Heart left ventricle (tissue), 13 donors: ENCODE measurements around the gene PHKA2.

Source experiments
- CTCF ChIP-seq, 12 donors: fragments of 200-600 bp; sonication (generic) in 4 of 12; IDR thresholded peaks; one replicate each; pipeline versions ENCODE4 v1.5.0 to v1.8.0; 2018 to 2022; ENCODE audit warnings: antibody characterized with exemption in 12 of 12, mild to moderate bottlenecking in 5 of 12
- POLR2A ChIP-seq, 2 donors: fragments of 450-650 bp; IDR thresholded peaks; one replicate each; pipeline ENCODE4 v1.6.1; 2017; ENCODE audit warnings: antibody characterized with exemption in 2 of 2, mild to moderate bottlenecking in 2 of 2, moderate library complexity in 2 of 2
- donor health status: ischemic (EF 13 %, LVEDD 7.1; RV severe dilation, severe dysfunction).
- donor health status: DM: no; HTN: yes; CAD: no.
- donor health status: DM: no; HTN: no; CAD: no.
- donor health status: ischemic (EF 25% LVEDD 6.9; RV normal size, moderate dysfunction).
- donor health status: ischemic (EF 25% LVEDD 5.7; RV mildly dilated, moderate dysfunction).
- donor health status: ischemic (EF 35%, LVEDD 5.7; RV mildly dilated, moderate dysfunction).
- donor health status: nonischemic (EF 11% LVEDD 7.7; RV severe dilation, severe dysfunction).
- donor health status: DM: yes; HTN: yes; CAD: no.
- donor health status: PGD.
- donor health status: ischemic (EF 29% LVEDD 5.4; RV normal size, mild dysfunction).
- donor health status: nonischemic (EF 23%, LVEDD 6.1; RV moderate dilation, normal function).

DNA sequence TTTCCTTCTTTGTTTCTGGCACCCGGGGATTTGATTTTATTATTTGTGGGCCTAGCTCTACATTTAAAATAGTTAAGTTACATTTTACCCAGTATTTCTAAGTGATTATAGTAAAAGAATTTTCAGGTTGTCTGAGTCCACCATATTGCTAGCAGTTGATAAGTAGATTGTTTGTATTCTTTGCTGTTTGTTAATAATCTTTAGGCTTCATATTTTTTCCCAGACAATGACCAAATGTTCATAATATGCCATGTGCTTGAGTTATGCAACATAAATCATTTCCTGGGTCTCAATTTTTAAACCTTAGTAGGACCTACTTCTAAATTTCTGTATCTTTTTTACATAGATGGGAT lies 127.3 kb downstream of the PHKA2 start:
- TF ChIP-seq CTCF (IDR thresholded peaks at IDR 0.05): no peak
- TF ChIP-seq POLR2A (IDR thresholded peaks at IDR 0.05): no peak
